ENCODE results near the gene SH3BGRL3.
"Not testable (repeated sequence)": the region's sequence is repeated elsewhere in the genome, so short reads cannot be mapped to it uniquely, and the experiment has no call there.

Gene SH3BGRL3

GRCh38 chr1:26317146-26317545 is 37.3 kb downstream of the SH3BGRL3 start:
- no peak for DNase-seq (ENCODE audit: low read depth)

- DNase-seq (ENCODE audit: low read depth): peak; percentile 32
These were observed 37.9 kb downstream of the SH3BGRL3 start, which contains the start of gene CD52 for GRCh38 chr1:26317612-26318337. TSS of gene CD52 (plus strand) at chr1:26317958. CDS start at chr1:26318018, 60 bp downstream.

- no peak for DNase-seq (ENCODE audit: low read depth)
These were observed 38.6 kb downstream of the SH3BGRL3 start for GRCh38 chr1:26318338-26319064.

- DNase-seq (ENCODE audit: low read depth): no peak
These were observed 41.0 kb downstream of the SH3BGRL3 start for GRCh38 chr1:26320896-26321295.

GRCh38 chr1:26321315-26322041 is 41.6 kb downstream of the SH3BGRL3 start:
- peak; percentile 97 for DNase-seq (ENCODE audit: low read depth)

GRCh38 chr1:26322042-26322331 is 42.1 kb downstream of the SH3BGRL3 start:
- DNase-seq (ENCODE audit: low read depth): no peak

- DNase-seq (ENCODE audit: low read depth): no peak
These were observed 43.5 kb downstream of the SH3BGRL3 start for GRCh38 chr1:26323382-26323781.

GRCh38 chr1:26324550-26324949 is 44.7 kb downstream of the SH3BGRL3 start:
- no peak for DNase-seq (ENCODE audit: low read depth)

- no peak for DNase-seq (ENCODE audit: low read depth)
These were observed 48.1 kb downstream of the SH3BGRL3 start for GRCh38 chr1:26327956-26328362.

- no peak for DNase-seq (ENCODE audit: low read depth)
These were observed 48.7 kb downstream of the SH3BGRL3 start for GRCh38 chr1:26328597-26328996.

- not testable (repeated sequence) for DNase-seq (ENCODE audit: low read depth)
These were observed 49.5 kb downstream of the SH3BGRL3 start for GRCh38 chr1:26329380-26329779.

GRCh38 chr1:26330276-26330675 is 50.4 kb downstream of the SH3BGRL3 start:
- DNase-seq (ENCODE audit: low read depth): no peak

Measured in stimulated activated CD8-positive, alpha-beta memory T cell treated with anti-CD3 and anti-CD28 coated beads, Interleukin-7, amount 100 ng/mL, for 24 hours (primary cell).